VCaP (cell line): Measurements from ENCODE around the gene FOSL2.

ENCODE experiments used
- H3K27ac ChIP-seq: fragments of 450-650 bp; 2 replicates; pipeline ENCODE4 v1.5.1; 2017
- CTCF ChIP-seq: fragments of 450-650 bp; conservative IDR thresholded peaks from 2 replicates; pipeline ENCODE4 v1.5.1; 2017; ENCODE audit warnings: mild to moderate bottlenecking, moderate library complexity

Gene FOSL2

GRCh38 chr2:28362991-28363521 is 29.6 kb upstream of the FOSL2 start:
- no peak for TF ChIP-seq CTCF
- no peak overlapping the region for H3K27ac ChIP-seq

- no peak overlapping the region for H3K27ac ChIP-seq
- no peak for TF ChIP-seq CTCF
Measured at GRCh38 chr2:28363686-28364280, 28.9 kb upstream of the FOSL2 start.

GRCh38 chr2:28364610-28365009 is 28.0 kb upstream of the FOSL2 start:
- no peak for TF ChIP-seq CTCF
- no peak overlapping the region for H3K27ac ChIP-seq

- no peak overlapping the region for H3K27ac ChIP-seq
Measured at GRCh38 chr2:28365158-28365557, 27.5 kb upstream of the FOSL2 start.

GRCh38 chr2:28366149-28366495 is 26.5 kb upstream of the FOSL2 start:
- no peak overlapping the region for H3K27ac ChIP-seq
- no peak for TF ChIP-seq CTCF

More at GRCh38 chr2:28365158-28365557, 27.5 kb upstream of the FOSL2 start:
- TF ChIP-seq CTCF, result no peak

GRCh38 chr2:28366496-28367282 is 26.0 kb upstream of the FOSL2 start:
- TF ChIP-seq CTCF, result no peak
- H3K27ac ChIP-seq, result no peak overlapping the region

- no peak overlapping the region for H3K27ac ChIP-seq
- no peak for TF ChIP-seq CTCF
Measured at GRCh38 chr2:28367667-28368356, 24.8 kb upstream of the FOSL2 start.
